Choroid plexus epithelial cell (primary cell): ENCODE results near the gene DIP2C.
"Not testable (repeated sequence)": the region's sequence is repeated elsewhere in the genome, so short reads cannot be mapped to it uniquely, and the experiment has no call there.

Experiments
- DNase-seq: peaks from one replicate; pipeline ENCODE4 v3.0.0-alpha.2; 2010; ENCODE audit warnings: low read depth
- H3K4me3 ChIP-seq: 2 replicates; pipeline ENCODE4 v1.5.1; 2011; ENCODE audit warnings: low read depth, mild to moderate bottlenecking, control low read depth, low read length, moderate library complexity
- TF ChIP-seq, protein P1 (sequence below): conservative IDR thresholded peaks from 2 replicates; pipeline ENCODE4 v1.5.1; 2011; ENCODE audit warnings: low read depth, mild to moderate bottlenecking, control low read depth, inconsistent platforms, low read length, moderate library complexity

DIP2C gene

DNA sequence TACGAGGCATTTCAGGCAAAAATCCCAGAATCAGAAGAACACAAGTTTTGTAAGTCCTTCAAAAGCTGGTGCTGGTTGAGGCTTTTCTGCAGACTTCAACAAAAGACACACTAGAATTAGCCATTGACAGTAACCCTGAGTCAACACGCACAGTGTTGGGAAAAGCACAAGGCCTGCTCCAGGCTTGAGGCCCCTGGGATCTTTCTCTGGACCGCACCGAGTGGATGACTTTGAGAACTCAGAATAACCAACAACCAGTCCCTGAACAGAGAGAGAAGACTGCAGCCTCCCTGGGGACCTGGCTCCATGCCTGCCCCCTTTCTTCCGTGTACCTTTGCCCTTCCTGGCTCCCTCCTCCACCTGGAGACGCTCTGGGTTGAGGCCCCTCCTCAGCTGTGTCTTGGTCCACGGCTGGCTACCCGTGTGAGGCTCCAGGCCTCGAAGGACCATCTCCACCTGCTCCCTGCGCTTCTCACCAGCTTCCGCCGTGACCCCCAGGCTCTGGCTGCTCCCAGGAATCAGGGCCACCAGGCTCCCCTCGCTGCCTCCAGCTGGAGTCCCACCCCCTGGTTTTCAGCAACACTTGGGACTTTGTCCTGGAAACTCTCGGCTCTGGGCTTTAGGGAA lies 28.4 kb downstream of the DIP2C start:
- no peak overlapping the region for H3K4me3 ChIP-seq
- TF ChIP-seq, protein P1, sequence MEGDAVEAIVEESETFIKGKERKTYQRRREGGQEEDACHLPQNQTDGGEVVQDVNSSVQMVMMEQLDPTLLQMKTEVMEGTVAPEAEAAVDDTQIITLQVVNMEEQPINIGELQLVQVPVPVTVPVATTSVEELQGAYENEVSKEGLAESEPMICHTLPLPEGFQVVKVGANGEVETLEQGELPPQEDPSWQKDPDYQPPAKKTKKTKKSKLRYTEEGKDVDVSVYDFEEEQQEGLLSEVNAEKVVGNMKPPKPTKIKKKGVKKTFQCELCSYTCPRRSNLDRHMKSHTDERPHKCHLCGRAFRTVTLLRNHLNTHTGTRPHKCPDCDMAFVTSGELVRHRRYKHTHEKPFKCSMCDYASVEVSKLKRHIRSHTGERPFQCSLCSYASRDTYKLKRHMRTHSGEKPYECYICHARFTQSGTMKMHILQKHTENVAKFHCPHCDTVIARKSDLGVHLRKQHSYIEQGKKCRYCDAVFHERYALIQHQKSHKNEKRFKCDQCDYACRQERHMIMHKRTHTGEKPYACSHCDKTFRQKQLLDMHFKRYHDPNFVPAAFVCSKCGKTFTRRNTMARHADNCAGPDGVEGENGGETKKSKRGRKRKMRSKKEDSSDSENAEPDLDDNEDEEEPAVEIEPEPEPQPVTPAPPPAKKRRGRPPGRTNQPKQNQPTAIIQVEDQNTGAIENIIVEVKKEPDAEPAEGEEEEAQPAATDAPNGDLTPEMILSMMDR: no peak
- DNase-seq: no peak

DNA sequence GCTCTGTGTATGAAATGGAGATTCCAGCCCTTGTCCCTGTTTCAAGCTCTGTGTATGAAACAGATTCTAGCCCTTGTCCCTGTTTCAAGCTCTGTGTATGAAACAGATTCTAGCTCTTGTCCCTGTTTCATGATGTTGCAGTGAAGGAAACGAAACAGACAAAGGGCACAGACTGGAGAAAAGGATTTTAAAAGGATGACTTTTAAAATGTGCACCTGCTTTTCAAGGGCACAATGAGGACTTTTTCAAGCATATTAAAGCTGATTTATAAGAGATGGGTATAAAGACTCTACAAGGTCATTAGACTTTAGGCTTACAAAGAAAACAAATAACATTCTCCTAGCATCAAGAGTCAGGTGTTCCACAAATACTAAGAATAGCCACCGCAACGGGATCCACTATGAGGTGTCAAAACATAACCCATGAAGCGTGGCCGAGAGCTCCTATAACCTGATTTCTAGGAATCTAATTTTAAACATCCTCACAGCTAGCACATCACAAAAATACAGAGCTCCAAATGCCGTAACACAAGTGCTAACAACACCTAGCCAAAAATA lies 29.0 kb downstream of the DIP2C start:
- DNase-seq: no peak
- TF ChIP-seq, protein P1: no peak
- H3K4me3 ChIP-seq: no peak overlapping the region

DNA sequence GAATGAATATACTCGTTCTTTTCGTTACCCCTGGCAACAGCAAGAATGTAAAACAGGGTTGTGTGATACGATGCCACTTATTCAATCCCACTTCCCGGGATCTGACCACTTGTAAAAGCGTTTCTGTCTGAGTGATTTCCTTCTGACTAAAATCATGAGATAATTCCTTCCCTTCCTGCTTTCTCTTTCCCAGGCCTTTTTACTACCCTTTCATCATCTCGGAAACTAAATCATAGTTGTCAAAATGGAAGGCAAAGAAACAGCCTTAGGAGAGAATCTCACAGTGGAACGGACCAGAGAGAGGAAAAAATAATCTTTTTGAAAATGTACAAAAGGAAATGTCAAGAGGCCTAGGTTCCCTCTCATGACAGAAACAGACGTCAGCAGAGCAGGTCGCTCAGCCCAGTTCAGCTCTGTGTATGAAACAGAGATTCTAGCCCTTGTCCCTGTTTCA lies 29.8 kb downstream of the DIP2C start:
- TF ChIP-seq, protein P1: no peak
- no peak overlapping the region for H3K4me3 ChIP-seq
- peak; percentile 74 for DNase-seq

DNA sequence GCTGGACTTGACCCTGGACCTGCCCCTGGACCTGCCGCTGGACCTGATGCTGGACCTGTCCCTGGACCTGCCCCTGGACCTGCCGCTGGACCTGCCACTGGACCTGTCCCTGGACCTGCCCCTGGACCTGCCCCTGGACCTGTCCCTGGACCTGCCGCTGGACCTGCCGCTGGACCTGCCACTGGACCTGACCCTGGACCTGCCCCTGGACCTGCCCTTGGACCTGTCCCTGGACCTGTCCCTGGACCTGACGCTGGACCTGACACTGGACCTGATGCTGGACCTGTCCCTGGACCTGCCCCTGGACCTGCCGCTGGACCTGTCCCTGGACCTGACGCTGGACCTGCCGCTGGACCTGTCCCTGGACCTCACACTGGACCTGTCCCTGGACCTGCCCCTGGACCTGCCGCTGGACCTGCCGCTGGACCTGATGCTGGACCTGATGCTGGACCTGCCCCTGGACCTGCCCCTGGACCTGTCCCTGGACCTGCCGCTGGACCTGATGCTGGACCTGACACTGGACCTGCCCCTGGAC lies 31.6 kb downstream of the DIP2C start:
- H3K4me3 ChIP-seq, DNase-seq: not testable (repeated sequence)

DNA sequence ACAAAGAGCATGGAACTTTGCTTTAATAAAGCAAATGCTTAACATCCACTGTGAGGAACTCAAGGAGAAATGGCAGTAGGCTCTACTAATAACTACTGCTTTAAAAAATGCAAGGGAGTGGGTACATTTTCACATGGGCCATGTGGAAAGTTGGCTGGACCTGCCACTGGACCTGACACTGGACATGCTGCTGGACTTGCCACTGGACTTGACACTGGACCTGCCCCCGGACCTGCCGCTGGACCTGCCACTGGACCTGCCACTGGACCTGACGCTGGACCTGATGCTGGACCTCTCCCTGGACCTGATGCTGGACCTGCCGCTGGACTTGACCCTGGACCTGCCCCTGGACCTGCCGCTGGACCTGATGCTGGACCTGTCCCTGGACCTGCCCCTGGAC lies 32.6 kb downstream of the DIP2C start:
- TF ChIP-seq, protein P1: no peak
- no peak overlapping the region for H3K4me3 ChIP-seq
- DNase-seq: no peak

DNA sequence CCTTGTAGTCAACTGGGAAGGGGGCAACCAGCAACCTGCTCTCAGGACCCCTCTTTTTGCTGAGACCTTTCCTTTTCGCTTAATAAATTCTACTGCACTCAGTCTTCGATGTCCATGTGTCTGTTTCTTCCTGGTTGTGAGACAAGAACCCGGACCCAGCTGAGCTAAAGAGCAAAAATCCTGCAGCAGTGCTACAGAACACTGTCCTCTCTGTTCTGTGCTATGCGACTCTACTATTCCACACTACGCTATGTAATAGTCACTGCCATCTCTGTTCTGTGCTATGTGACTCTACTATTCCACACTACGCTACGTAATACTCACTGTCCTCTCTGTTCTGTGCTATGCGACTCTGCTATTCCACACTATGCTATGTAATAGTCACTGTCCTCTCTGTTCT lies 34.3 kb downstream of the DIP2C start:
- no peak overlapping the region for H3K4me3 ChIP-seq
- TF ChIP-seq, protein P1: no peak
- no peak for DNase-seq

DNA sequence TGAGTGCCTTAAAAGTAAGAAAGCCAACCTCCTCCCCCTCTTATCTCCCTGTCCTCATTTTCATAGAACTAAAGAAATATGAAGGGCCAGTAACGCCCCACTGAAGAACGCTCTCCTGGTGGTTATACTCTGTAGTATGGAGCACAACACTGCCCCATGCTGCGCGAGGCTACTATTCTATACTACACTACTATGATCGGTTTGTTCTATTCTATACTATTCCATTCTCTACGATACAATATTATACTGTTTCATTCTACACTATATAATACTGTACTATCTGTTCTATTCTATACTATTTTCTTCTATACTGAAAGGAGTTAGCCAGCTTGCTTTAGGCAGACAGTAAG lies 34.8 kb downstream of the DIP2C start:
- TF ChIP-seq, protein P1: no peak
- no peak for DNase-seq
- H3K4me3 ChIP-seq: no peak overlapping the region
